H1 (cell line): ENCODE measurements around the gene TCF4. TPM values are rescaled to one million over a fixed set of nuclear protein-coding genes. Genes with fewer than 3 reads are reported as not detected.

ENCODE experiments used
- CTCF ChIA-PET: fragments of 300-600 bp; sonication (Branson Sonifier 250); formaldehyde crosslinking; loops from one replicate; lab custom pipeline; 2021; ENCODE audit not compliant: partially characterized antibody; lab: Charles Lee
- POLR2A ChIA-PET: fragments of 300-600 bp; sonication (Branson Sonifier 250); formaldehyde crosslinking; loops from one replicate; lab custom pipeline; 2021; ENCODE audit warnings: inconsistent platforms; ENCODE audit not compliant: partially characterized antibody; lab: Charles Lee
- DNase-seq, 2 experiments: peaks; one replicate each; pipeline versions ENCODE4 v3.0.0 to v3.0.0-alpha.2; 2010 to 2022; ENCODE audit warnings: low spot score in 2 of 2, low read depth in 1 of 2, mixed read lengths in 1 of 2
- FAIRE-seq: peaks from 2 replicates; lab custom pipeline; 2011; peaks lifted over from hg19 to GRCh38; lab: Jason Lieb, UNC
- H2AFZ ChIP-seq: 2 replicates; pipeline ENCODE4 v1.8.1; 2012; ENCODE audit warnings: low read length, inconsistent platforms
- H2AK5ac ChIP-seq: 2 replicates; pipeline ENCODE4 v1.6.1; 2013; ENCODE audit warnings: low read depth, low read length
- H2BK120ac ChIP-seq: replicated peaks from 2 replicates; pipeline ENCODE3; 2013; ENCODE audit warnings: low read depth, low read length, inconsistent platforms
- H2BK12ac ChIP-seq: 2 replicates; pipeline ENCODE4 v1.6.1; 2013; ENCODE audit warnings: low read depth, low read length
- H2BK15ac ChIP-seq: 2 replicates; pipeline ENCODE4 v1.6.1; 2013; ENCODE audit warnings: low read length
- H2BK20ac ChIP-seq: 2 replicates; pipeline ENCODE4 v1.6.1; 2013; ENCODE audit warnings: low read length
- H2BK5ac ChIP-seq: 2 replicates; pipeline ENCODE4 v1.6.1; 2013; ENCODE audit warnings: low read depth, low read length
- H3K14ac ChIP-seq: 2 replicates; pipeline ENCODE4 v1.6.1; 2013; ENCODE audit warnings: inconsistent platforms; ENCODE audit not compliant: insufficient read length
- H3K18ac ChIP-seq: 2 replicates; pipeline ENCODE4 v1.6.1; 2013; ENCODE audit warnings: low read length; ENCODE audit errors: extremely low read depth
- H3K23ac ChIP-seq: 2 replicates; pipeline ENCODE4 v1.6.1; 2013; ENCODE audit warnings: inconsistent platforms; ENCODE audit not compliant: insufficient read length
- H3K23me2 ChIP-seq: 2 replicates; pipeline ENCODE4 v1.6.1; 2013; ENCODE audit warnings: low read depth, low read length
- H3K27ac ChIP-seq: 2 replicates; pipeline ENCODE4 v1.6.1; 2011; ENCODE audit warnings: low read depth, low read length, inconsistent platforms
- H3K27me3 ChIP-seq, 4 experiments: replicated peaks in 1 of 4; 1 replicate in 1 of 4; 2 replicates in 3 of 4; pipeline versions ENCODE4 v1.6.1 to v1.8.1; 2011 to 2013; ENCODE audit warnings: low read length in 3 of 4, mild to moderate bottlenecking in 3 of 4, inconsistent platforms in 2 of 4, mixed read lengths in 2 of 4, moderate library complexity in 1 of 4; ENCODE audit not compliant: control insufficient read depth in 3 of 4, insufficient read depth in 3 of 4; ENCODE audit errors: extremely low read depth in 1 of 4
- H3K36me3 ChIP-seq, 4 experiments: 2 replicates each; pipeline versions ENCODE4 v1.6.1 to v1.8.1; 2011 to 2013; ENCODE audit warnings: mild to moderate bottlenecking in 4 of 4, low read length in 3 of 4, moderate library complexity in 2 of 4, control low read depth in 1 of 4, inconsistent platforms in 1 of 4; ENCODE audit not compliant: insufficient read depth in 4 of 4, control insufficient read depth in 2 of 4
- H3K4ac ChIP-seq: replicated peaks from 2 replicates; pipeline ENCODE3; 2013; ENCODE audit warnings: low read length, low read depth, mixed read lengths, inconsistent platforms; ENCODE audit not compliant: insufficient read length
- H3K4me1 ChIP-seq, 4 experiments: replicated peaks in 1 of 4; 1 replicate in 1 of 4; 2 replicates in 3 of 4; pipeline versions ENCODE4 v1.6.1 to v1.8.1; 2011 to 2013; ENCODE audit warnings: low read length in 3 of 4, inconsistent platforms in 2 of 4, mixed read lengths in 1 of 4; ENCODE audit not compliant: insufficient read depth in 4 of 4, control insufficient read depth in 3 of 4
- H3K4me2 ChIP-seq, 2 experiments: 2 replicates each; pipeline versions ENCODE4 v1.6.1 to v1.8.1; 2011 to 2013; ENCODE audit warnings: low read depth in 2 of 2, low read length in 2 of 2, control low read depth in 1 of 2, inconsistent platforms in 1 of 2, mild to moderate bottlenecking in 1 of 2; ENCODE audit not compliant: insufficient read depth in 1 of 2
- H3K4me3 ChIP-seq, 4 experiments: fragments of 200-600, 300-600 bp in 1 of 4; sonication (generic), shearing (Covaris generic), sonication (Bioruptor Twin) in 1 of 4; 2 replicates each; pipeline versions ENCODE4 v1.5.1 to v1.8.1; 2011 to 2016; ENCODE audit warnings: low read length in 4 of 4, low read depth in 3 of 4, control low read depth in 2 of 4, inconsistent platforms in 2 of 4, mild to moderate bottlenecking in 2 of 4, mixed read lengths in 1 of 4, moderate library complexity in 1 of 4; ENCODE audit not compliant: insufficient read depth in 2 of 4; ENCODE audit errors: extremely low read depth in 1 of 4
- H3K56ac ChIP-seq: replicated peaks from 2 replicates; pipeline ENCODE3; 2013; ENCODE audit warnings: low read depth, mild to moderate bottlenecking, mixed read lengths, low read length, inconsistent platforms; ENCODE audit not compliant: insufficient read length
- H3K79me1 ChIP-seq: 2 replicates; pipeline ENCODE4 v1.6.1; 2013; ENCODE audit warnings: low read depth, low read length, control low read depth
- H3K79me2 ChIP-seq, 2 experiments: 2 replicates each; pipeline versions ENCODE4 v1.6.1 to v1.8.1; 2012 to 2013; ENCODE audit warnings: low read length in 2 of 2, mild to moderate bottlenecking in 2 of 2, inconsistent platforms in 1 of 2; ENCODE audit not compliant: insufficient read depth in 2 of 2, control insufficient read depth in 1 of 2
- H3K9ac ChIP-seq, 4 experiments: replicated peaks in 1 of 4; 1 replicate in 1 of 4; 2 replicates in 3 of 4; pipeline versions ENCODE4 v1.6.1 to v1.8.1; 2011 to 2013; ENCODE audit warnings: low read depth in 3 of 4, low read length in 3 of 4, control low read depth in 2 of 4, mild to moderate bottlenecking in 2 of 4, moderate library complexity in 2 of 4, inconsistent platforms in 1 of 4; ENCODE audit errors: extremely low read depth in 1 of 4
- H3K9me3 ChIP-seq, 2 experiments: 2 replicates each; pipeline versions ENCODE4 v1.6.1 to v1.8.1; 2012 to 2013; ENCODE audit warnings: mild to moderate bottlenecking in 2 of 2, moderate library complexity in 2 of 2, control low read depth in 1 of 2, inconsistent platforms in 1 of 2, low read depth in 1 of 2, low read length in 1 of 2, mixed read lengths in 1 of 2; ENCODE audit not compliant: insufficient read depth in 2 of 2
- H4K20me1 ChIP-seq, 2 experiments: replicated peaks in 1 of 2; 2 replicates each; pipeline versions ENCODE3 to v1.8.1; 2011 to 2013; ENCODE audit warnings: inconsistent platforms in 2 of 2, low read length in 2 of 2, mild to moderate bottlenecking in 1 of 2; ENCODE audit not compliant: insufficient read depth in 2 of 2, control insufficient read depth in 1 of 2
- H4K5ac ChIP-seq: 2 replicates; pipeline ENCODE4 v1.6.1; 2013; ENCODE audit warnings: low read length, low read depth, mixed read lengths, inconsistent platforms; ENCODE audit not compliant: insufficient read length
- H4K8ac ChIP-seq: 2 replicates; pipeline ENCODE4 v1.8.0; 2013; ENCODE audit warnings: mild to moderate bottlenecking, moderate library complexity, low read length, inconsistent platforms; ENCODE audit not compliant: insufficient read depth; ENCODE audit errors: extremely low read depth
- H4K91ac ChIP-seq: replicated peaks from 2 replicates; pipeline ENCODE3; 2013; ENCODE audit warnings: low read length, mixed read lengths, inconsistent platforms; ENCODE audit not compliant: insufficient read length
- CHD1 ChIP-seq: IDR thresholded peaks from 2 replicates; pipeline ENCODE4 v1.6.1; 2012; ENCODE audit warnings: low read depth, low read length, improper control_type of control experiment
- CHD2 ChIP-seq: IDR thresholded peaks from 2 replicates; pipeline ENCODE4 v1.6.1; 2012; ENCODE audit warnings: low read length, improper control_type of control experiment
- HDAC2 ChIP-seq, 2 experiments: fragments of 300-600 bp in 1 of 2; sonication (generic) in 1 of 2; IDR thresholded peaks; 2 replicates each; pipeline ENCODE4 v1.6.1; 2011 to 2012; ENCODE audit warnings: low read depth in 2 of 2, low read length in 2 of 2, mild to moderate bottlenecking in 2 of 2, moderate library complexity in 2 of 2, borderline replicate concordance in 1 of 2, inconsistent platforms in 1 of 2
- KDM4A ChIP-seq: IDR thresholded peaks from one replicate; pipeline ENCODE4 v1.7.1; 2012; ENCODE audit warnings: low read depth, mild to moderate bottlenecking, moderate library complexity, low read length, inconsistent platforms; ENCODE audit not compliant: severe bottlenecking
- RAD21 ChIP-seq, 2 experiments: IDR thresholded peaks in 1 of 2; conservative IDR thresholded peaks in 1 of 2; 2 replicates each; pipeline ENCODE4 v1.6.1; 2011; ENCODE audit warnings: low read depth in 2 of 2, low read length in 2 of 2, improper control_type of control experiment in 1 of 2, inconsistent platforms in 1 of 2, mild to moderate bottlenecking in 1 of 2, moderate library complexity in 1 of 2
- SAP30 ChIP-seq: fragments of 300-600 bp; sonication (generic); IDR thresholded peaks from 2 replicates; pipeline ENCODE4 v1.7.1; 2012; ENCODE audit warnings: low read length, moderate library complexity, mild to moderate bottlenecking, inconsistent platforms; ENCODE audit not compliant: insufficient read depth, insufficient replicate concordance
- TAF7 ChIP-seq: optimal IDR thresholded peaks from 2 replicates; pipeline ENCODE3; 2011; ENCODE audit warnings: low read depth, mild to moderate bottlenecking, inconsistent platforms, low read length, moderate library complexity, borderline replicate concordance
- YY1 ChIP-seq: IDR thresholded peaks from 2 replicates; pipeline ENCODE4 v1.6.1; 2011; ENCODE audit warnings: low read depth, mild to moderate bottlenecking, low read length
- WGBS, 2 experiments: shearing (Covaris generic) in 1 of 2; methylation state at CpG; one replicate each; pipeline versions ENCODE4 v1.1.6 to v1.1.7; 2013 to 2015; ENCODE audit warnings: low lambda C conversion rate in 2 of 2, mixed read lengths in 2 of 2, inconsistent platforms in 1 of 2, low coverage in 1 of 2, missing lambda C conversion rate in 1 of 2; ENCODE audit not compliant: insufficient replicate concordance in 2 of 2, insufficient coverage in 1 of 2, insufficient read length in 1 of 2; ENCODE audit errors: extremely low coverage in 1 of 2, missing lambda C conversion rate in 1 of 2; 5-methylcytosine and 5-hydroxymethylcytosine counted together
- polyA plus RNA-seq, 7 experiments: library from polyadenylated mRNA; depleted of rRNA in 3 of 7; stranded (reverse) in 5 of 7; unstranded in 2 of 7; fragments of >200 nt in 5 of 7; fragments of 200-250 nt in 2 of 7; gene quantifications; 1 replicate in 5 of 7; 2 replicates in 1 of 7; 4 replicates in 1 of 7; pipeline versions ENCODE4 v1.2.1 to v1.2.3, GENCODE V29; 2011 to 2013; ENCODE audit warnings: missing spikeins in 2 of 7, mixed read lengths in 2 of 7
- total RNA-seq: library from RNA; stranded (reverse); fragmentation: NEBNext Ultra II Directional; extraction: Animal tissue kit (Norgen Biotek cat#: 25700); gene quantifications from 2 replicates; pipeline ENCODE4 v1.2.1, GENCODE V29; 2021

The TCF4 gene
- total and polyA plus RNA-seq, 2 of the 8 experiments (the other 6 are each of a cell fraction or from before 2014, with no cell fraction given), result 59.3 to 118 TPM

- no peak overlapping the region for H2AFZ ChIP-seq
- H3K4me2 ChIP-seq, result no peak overlapping the region
- no peak overlapping the region for H4K5ac ChIP-seq
- no peaks in the 10 kb centered on the region for H3K27me3 ChIP-seq
- ChIA-PET CTCF (interaction anchor here (0.5 to 5.0 kb wide), 31 partner anchors 10 to 209 kb away, joined by 3 to 37 read pairs (median 4); no protein-coding TSS in a partner anchor), POLR2A (interaction anchor here (1.6 kb wide), 1 partner anchor 11 kb away, joined by 3 read pairs; no protein-coding TSS in a partner anchor)
- no peaks in the 10 kb centered on the region for H3K23me2 ChIP-seq
- H3K9ac ChIP-seq, result no peak overlapping the region
- no peak overlapping the region for H2BK12ac ChIP-seq
- H4K20me1 ChIP-seq, result peaks cover 0 to 2% of the 10 kb centered on the region in 2 experiments
- H4K8ac ChIP-seq, result no peak overlapping the region
- no peak overlapping the region for H3K23ac ChIP-seq
- H3K4ac ChIP-seq, result no peak overlapping the region
- H2BK5ac ChIP-seq, result no peak overlapping the region
- H3K56ac ChIP-seq, result no peak overlapping the region
- H2BK20ac ChIP-seq, result no peak overlapping the region
- no peak overlapping the region for H2AK5ac ChIP-seq
- 47% methylated on average over 2 of the region's 4 CpGs; no CpG with 5 or more reads in 1 of the 2 experiments for WGBS, 2 experiments
- FAIRE-seq, result peak; percentile 84
- peaks cover 21% of the 10 kb centered on the region for H3K79me1 ChIP-seq
- H4K91ac ChIP-seq, result no peak overlapping the region
- H3K27ac ChIP-seq, result no peak overlapping the region
- no peak overlapping the region for H3K18ac ChIP-seq
- H2BK15ac ChIP-seq, result no peak overlapping the region
- no peak overlapping the region for H2BK120ac ChIP-seq
- H3K4me3 ChIP-seq, result no peak overlapping the region
- 0 out of 4 replicates have a peak, but pooled peaks cover 2 to 7% of the 10 kb centered on the region in 2 experiments for H3K9me3 ChIP-seq
- H3K79me2 ChIP-seq, result peaks cover 0 to 82% of the 10 kb centered on the region in 2 experiments; a peak in 3 of 4 replicates
- H3K14ac ChIP-seq, result no peak overlapping the region
- H3K4me1 ChIP-seq, result peaks cover 0 to 3% (median 1%) of the 10 kb centered on the region in 4 experiments; a peak in 3 of 7 replicates
- peak; percentile 10 to 72 for DNase-seq
- peaks cover 0 to 11% (median 2%) of the 10 kb centered on the region in 4 experiments; a peak in 2 of 8 replicates for H3K36me3 ChIP-seq
- TF ChIP-seq CHD1, result no peak
- peak; percentile 79 to 83 for TF ChIP-seq RAD21 (IDR thresholded peaks at IDR 0.05 in 1 of 2, conservative IDR thresholded peaks at IDR 0.05 in 1 of 2; ENCODE audit: low read depth in 2 of 2, low read length in 2 of 2)
- no peak for TF ChIP-seq HDAC2 (IDR thresholded peaks at IDR 0.05; ENCODE audit: borderline replicate concordance in 1 of 2, low read depth in 2 of 2, low read length in 2 of 2)
- peak; percentile 89 for TF ChIP-seq YY1
- no peak for TF ChIP-seq SAP30
- no peak for TF ChIP-seq TAF7
- TF ChIP-seq KDM4A, result no peak
- no peak for TF ChIP-seq CHD2
These were observed 203.3 kb downstream of the TCF4 start for GRCh38 chr18:55384551-55385275.
